Neural cell (in vitro differentiated cells): ENCODE results near the gene AGPAT2.

Source experiments
- EP300 ChIP-seq: fragments of 450-650 bp; conservative IDR thresholded peaks from 2 replicates; pipeline ENCODE4 v1.6.1; 2014; ENCODE audit warnings: antibody characterized with exemption, mild to moderate bottlenecking, moderate library complexity; ENCODE audit not compliant: poor library complexity, severe bottlenecking
- EZH2 ChIP-seq: fragments of 200-600, 300-800 bp; shearing (Covaris generic), sonication (generic); IDR thresholded peaks from 2 replicates; pipeline ENCODE4 v1.6.1; 2014; ENCODE audit warnings: antibody characterized with exemption, low read length, borderline replicate concordance, mild to moderate bottlenecking; ENCODE audit not compliant: insufficient read depth, poor library complexity, severe bottlenecking
- POLR2AphosphoS5 ChIP-seq: IDR thresholded peaks from 2 replicates; pipeline ENCODE4 v1.6.1; 2012
- TAF1 ChIP-seq: IDR thresholded peaks from 2 replicates; pipeline ENCODE4 v1.6.1; 2012; ENCODE audit warnings: low read depth
- TF ChIP-seq, protein P1 (sequence below): IDR thresholded peaks from 2 replicates; pipeline ENCODE4 v1.6.1; 2012; ENCODE audit warnings: borderline replicate concordance
- TF ChIP-seq, protein P2 (sequence below): fragments of 450-650 bp; IDR thresholded peaks from 2 replicates; pipeline ENCODE4 v1.5.1; 2014; ENCODE audit warnings: antibody characterized with exemption, mild to moderate bottlenecking, moderate library complexity; ENCODE audit not compliant: poor library complexity, severe bottlenecking

DNA sequence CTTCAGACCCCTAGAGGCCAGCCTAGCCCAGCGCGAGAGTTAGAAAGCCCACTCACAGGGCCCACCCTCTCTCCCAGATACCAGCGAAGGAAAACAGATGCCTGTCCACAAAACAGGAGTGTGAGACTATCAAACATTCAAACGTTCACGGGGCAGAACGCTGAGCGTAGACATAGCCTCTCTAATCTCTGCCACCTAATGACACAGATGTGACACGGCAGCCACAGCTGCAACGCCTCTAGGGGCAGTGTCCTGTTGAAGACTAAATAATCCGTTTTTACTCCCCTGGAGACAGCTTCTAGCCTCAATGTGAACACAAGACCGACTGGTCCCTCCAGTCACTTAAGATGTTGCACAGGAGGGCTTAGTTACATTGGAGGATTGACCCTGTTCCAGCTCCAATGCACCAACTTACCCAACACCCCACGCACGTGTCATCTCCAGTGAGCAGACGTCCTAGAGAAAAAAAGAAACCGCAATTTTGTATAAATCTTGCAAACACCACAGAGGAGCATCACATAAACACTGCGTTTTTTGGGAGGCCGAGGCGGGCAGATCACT, 39.5 kb upstream of the AGPAT2 start:
- TF ChIP-seq, protein P1, sequence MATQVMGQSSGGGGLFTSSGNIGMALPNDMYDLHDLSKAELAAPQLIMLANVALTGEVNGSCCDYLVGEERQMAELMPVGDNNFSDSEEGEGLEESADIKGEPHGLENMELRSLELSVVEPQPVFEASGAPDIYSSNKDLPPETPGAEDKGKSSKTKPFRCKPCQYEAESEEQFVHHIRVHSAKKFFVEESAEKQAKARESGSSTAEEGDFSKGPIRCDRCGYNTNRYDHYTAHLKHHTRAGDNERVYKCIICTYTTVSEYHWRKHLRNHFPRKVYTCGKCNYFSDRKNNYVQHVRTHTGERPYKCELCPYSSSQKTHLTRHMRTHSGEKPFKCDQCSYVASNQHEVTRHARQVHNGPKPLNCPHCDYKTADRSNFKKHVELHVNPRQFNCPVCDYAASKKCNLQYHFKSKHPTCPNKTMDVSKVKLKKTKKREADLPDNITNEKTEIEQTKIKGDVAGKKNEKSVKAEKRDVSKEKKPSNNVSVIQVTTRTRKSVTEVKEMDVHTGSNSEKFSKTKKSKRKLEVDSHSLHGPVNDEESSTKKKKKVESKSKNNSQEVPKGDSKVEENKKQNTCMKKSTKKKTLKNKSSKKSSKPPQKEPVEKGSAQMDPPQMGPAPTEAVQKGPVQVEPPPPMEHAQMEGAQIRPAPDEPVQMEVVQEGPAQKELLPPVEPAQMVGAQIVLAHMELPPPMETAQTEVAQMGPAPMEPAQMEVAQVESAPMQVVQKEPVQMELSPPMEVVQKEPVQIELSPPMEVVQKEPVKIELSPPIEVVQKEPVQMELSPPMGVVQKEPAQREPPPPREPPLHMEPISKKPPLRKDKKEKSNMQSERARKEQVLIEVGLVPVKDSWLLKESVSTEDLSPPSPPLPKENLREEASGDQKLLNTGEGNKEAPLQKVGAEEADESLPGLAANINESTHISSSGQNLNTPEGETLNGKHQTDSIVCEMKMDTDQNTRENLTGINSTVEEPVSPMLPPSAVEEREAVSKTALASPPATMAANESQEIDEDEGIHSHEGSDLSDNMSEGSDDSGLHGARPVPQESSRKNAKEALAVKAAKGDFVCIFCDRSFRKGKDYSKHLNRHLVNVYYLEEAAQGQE: no peak
- TF ChIP-seq, protein P2, sequence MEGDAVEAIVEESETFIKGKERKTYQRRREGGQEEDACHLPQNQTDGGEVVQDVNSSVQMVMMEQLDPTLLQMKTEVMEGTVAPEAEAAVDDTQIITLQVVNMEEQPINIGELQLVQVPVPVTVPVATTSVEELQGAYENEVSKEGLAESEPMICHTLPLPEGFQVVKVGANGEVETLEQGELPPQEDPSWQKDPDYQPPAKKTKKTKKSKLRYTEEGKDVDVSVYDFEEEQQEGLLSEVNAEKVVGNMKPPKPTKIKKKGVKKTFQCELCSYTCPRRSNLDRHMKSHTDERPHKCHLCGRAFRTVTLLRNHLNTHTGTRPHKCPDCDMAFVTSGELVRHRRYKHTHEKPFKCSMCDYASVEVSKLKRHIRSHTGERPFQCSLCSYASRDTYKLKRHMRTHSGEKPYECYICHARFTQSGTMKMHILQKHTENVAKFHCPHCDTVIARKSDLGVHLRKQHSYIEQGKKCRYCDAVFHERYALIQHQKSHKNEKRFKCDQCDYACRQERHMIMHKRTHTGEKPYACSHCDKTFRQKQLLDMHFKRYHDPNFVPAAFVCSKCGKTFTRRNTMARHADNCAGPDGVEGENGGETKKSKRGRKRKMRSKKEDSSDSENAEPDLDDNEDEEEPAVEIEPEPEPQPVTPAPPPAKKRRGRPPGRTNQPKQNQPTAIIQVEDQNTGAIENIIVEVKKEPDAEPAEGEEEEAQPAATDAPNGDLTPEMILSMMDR: peak; percentile 47
- TF ChIP-seq EP300 (no peak), TAF1 (no peak), POLR2AphosphoS5 (no peak), EZH2 (no peak)
